NCI-H146 treated with DMSO at 0.1 percent for 48 hours (cell line): ENCODE measurements around the gene SCRT2.
"Not testable (repeated sequence)": the region's sequence is repeated elsewhere in the genome, so short reads cannot be mapped to it uniquely, and the experiment has no call there.

Source experiments
- DNase-seq: peaks from one replicate; lab custom pipeline; 2025; ENCODE audit not compliant: unreplicated experiment; lab: John Stamatoyannopoulos, UW

SCRT2 gene

GRCh38 chr20:701401-702129 is 26.0 kb upstream of the SCRT2 start:
- DNase-seq, result no peak

- no peak for DNase-seq
Observed at GRCh38 chr20:699811-700338, 24.3 kb upstream of the SCRT2 start.

GRCh38 chr20:699342-699741 is 23.7 kb upstream of the SCRT2 start:
- no peak for DNase-seq

GRCh38 chr20:698276-698675 is 22.7 kb upstream of the SCRT2 start:
- DNase-seq, result no peak

- DNase-seq, result no peak
Observed at GRCh38 chr20:697826-698225, 22.2 kb upstream of the SCRT2 start.

GRCh38 chr20:695165-695866 is 19.7 kb upstream of the SCRT2 start:
- no peak for DNase-seq

GRCh38 chr20:694496-694895 is 18.9 kb upstream of the SCRT2 start:
- no peak for DNase-seq

- not testable (repeated sequence) for DNase-seq
Observed at GRCh38 chr20:693786-694185, 18.2 kb upstream of the SCRT2 start.

- no peak for DNase-seq
Observed at GRCh38 chr20:692044-692443, 16.4 kb upstream of the SCRT2 start.

- no peak for DNase-seq
Observed at GRCh38 chr20:689947-690346, 14.3 kb upstream of the SCRT2 start.

- DNase-seq, result no peak
Observed at GRCh38 chr20:689348-689747, 13.7 kb upstream of the SCRT2 start.

- no peak for DNase-seq
Observed at GRCh38 chr20:688809-689212, 13.2 kb upstream of the SCRT2 start.

- DNase-seq, result no peak
Observed at GRCh38 chr20:687468-688203, 12.0 kb upstream of the SCRT2 start.

GRCh38 chr20:684676-685319 is 9.2 kb upstream of the SCRT2 start:
- DNase-seq, result no peak

GRCh38 chr20:682123-682522 is 6.5 kb upstream of the SCRT2 start:
- no peak for DNase-seq

- no peak for DNase-seq
Observed at GRCh38 chr20:680638-681187, 5.1 kb upstream of the SCRT2 start.

- no peak for DNase-seq
Observed at GRCh38 chr20:677957-678356, 2.4 kb upstream of the SCRT2 start.

- DNase-seq, result no peak
Observed at GRCh38 chr20:676967-677366, 1.4 kb upstream of the SCRT2 start.

GRCh38 chr20:676315-676937 is 824 bp upstream of the SCRT2 start:
- DNase-seq, result no peak

- DNase-seq, result no peak
Observed at GRCh38 chr20:675033-675452, 559 bp downstream of the SCRT2 start.

GRCh38 chr20:673603-674001 is 2.0 kb downstream of the SCRT2 start:
- DNase-seq, result no peak
